Kidney (tissue), 14 donors: ENCODE measurements around the gene MYBPHL. TPM values are rescaled to one million over a fixed set of nuclear protein-coding genes. Genes with fewer than 3 reads are reported as not detected.

Experiments
- DNase-seq, 5 donors: peaks; one replicate each; pipeline ENCODE4 v3.0.0-alpha.2; 2013 to 2020
- FAIRE-seq: peaks from 2 replicates; lab custom pipeline; 2012; peaks lifted over from hg19 to GRCh38; lab: Jason Lieb, UNC
- H3K27ac ChIP-seq, 2 donors: one replicate each; pipeline ENCODE4 v1.7.0; 2013; ENCODE audit warnings: low read depth in 2 of 2, low read length in 2 of 2, inconsistent platforms in 1 of 2
- H3K27me3 ChIP-seq: one replicate; pipeline ENCODE4 v1.7.1; 2013; ENCODE audit warnings: low read length, inconsistent platforms; ENCODE audit not compliant: control insufficient read depth, insufficient read depth
- H3K36me3 ChIP-seq, 3 donors: one replicate each; pipeline versions ENCODE4 v1.7.0 to v1.7.1; 2013; ENCODE audit warnings: low read length in 3 of 3, control low read depth in 1 of 3, inconsistent platforms in 1 of 3; ENCODE audit not compliant: insufficient read depth in 3 of 3, control insufficient read depth in 2 of 3
- H3K4me1 ChIP-seq, 3 donors: one replicate each; pipeline versions ENCODE4 v1.7.0 to v1.7.1; 2013; ENCODE audit warnings: low read length in 3 of 3, inconsistent platforms in 1 of 3, low read depth in 1 of 3; ENCODE audit not compliant: control insufficient read depth in 2 of 3, insufficient read depth in 2 of 3
- H3K4me3 ChIP-seq, 3 donors: one replicate each; pipeline versions ENCODE4 v1.7.0 to v1.8.1; 2013; ENCODE audit warnings: low read length in 3 of 3, control low read depth in 1 of 3, inconsistent platforms in 1 of 3
- H3K9ac ChIP-seq, 3 donors: one replicate each; pipeline versions ENCODE4 v1.7.0 to v1.7.1; 2013; ENCODE audit warnings: low read length in 3 of 3, control low read depth in 1 of 3, inconsistent platforms in 1 of 3
- H3K9me3 ChIP-seq, 3 donors: one replicate each; pipeline versions ENCODE4 v1.7.0 to v1.7.1; 2013; ENCODE audit warnings: low read length in 3 of 3, control low read depth in 1 of 3, inconsistent platforms in 1 of 3; ENCODE audit not compliant: control insufficient read depth in 2 of 3, insufficient read depth in 1 of 3
- intact Hi-C: fragments of 100-400 bp; cut with DNase I; formaldehyde crosslinking; loops from one replicate; pipeline ENCODE4 v1.11.1; 2022
- polyA plus RNA-seq: library from polyadenylated mRNA; stranded (reverse); fragments of 350-450 nt; fragmentation: Illumina TruSeq; extraction: RNeasy Lipid Tissue Mini Kit (QIAGEN cat#74804); gene quantifications from one replicate; pipeline ENCODE4 v1.2.3, GENCODE V29; 2014; ENCODE audit warnings: low read depth, low replicate concordance; ENCODE audit not compliant: insufficient read depth
- total RNA-seq: library from RNA; stranded (reverse); fragmentation: NEBNext Ultra II Directional; extraction: Animal tissue kit (Norgen Biotek cat#: 25700); gene quantifications from one replicate; pipeline ENCODE4 v1.2.1, GENCODE V29; 2021
- TF ChIP-seq, protein P1 (sequence below): IDR thresholded peaks from 3 replicates; pipeline ENCODE4 v1.5.1; 2012; ENCODE audit warnings: mild to moderate bottlenecking, moderate library complexity, borderline replicate concordance; ENCODE audit not compliant: insufficient read depth; ENCODE audit errors: extremely low read depth
- donor health status: control.
- donor health status: control.
- donor health status: control.
- donor health status: control.
- donor health status: control.
- donor health status: DM: yes; HTN: yes; CAD: no.
- donor health status: Normal renal cell carcinoma (clear cell type).

Gene MYBPHL
- total and polyA plus RNA-seq, 2 donors from 2014 or later: 0.19 TPM; not detected in 1

DNA sequence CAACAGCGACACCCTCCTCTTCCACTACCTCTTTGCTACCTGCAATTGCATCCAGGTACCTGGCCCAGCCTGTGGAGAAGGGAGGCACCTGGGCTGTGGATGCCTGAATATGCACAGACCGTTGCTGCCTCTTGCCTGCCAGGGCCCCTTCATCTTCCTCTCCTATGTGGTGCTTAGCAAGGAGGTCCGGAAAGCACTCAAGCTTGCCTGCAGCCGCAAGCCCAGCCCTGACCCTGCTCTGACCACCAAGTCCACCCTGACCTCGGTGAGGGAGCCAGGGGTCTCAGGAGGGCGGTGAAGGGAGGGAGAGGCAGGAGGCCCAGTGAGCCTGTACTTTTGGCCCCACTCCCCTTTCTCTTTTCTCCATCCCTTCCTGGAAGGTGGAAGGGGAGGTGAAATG is 35.4 kb downstream of the MYBPHL start:
- FAIRE-seq (no peak), DNase-seq (peak in 1 of 5 donors; percentile 24)
- TF ChIP-seq, protein P1, sequence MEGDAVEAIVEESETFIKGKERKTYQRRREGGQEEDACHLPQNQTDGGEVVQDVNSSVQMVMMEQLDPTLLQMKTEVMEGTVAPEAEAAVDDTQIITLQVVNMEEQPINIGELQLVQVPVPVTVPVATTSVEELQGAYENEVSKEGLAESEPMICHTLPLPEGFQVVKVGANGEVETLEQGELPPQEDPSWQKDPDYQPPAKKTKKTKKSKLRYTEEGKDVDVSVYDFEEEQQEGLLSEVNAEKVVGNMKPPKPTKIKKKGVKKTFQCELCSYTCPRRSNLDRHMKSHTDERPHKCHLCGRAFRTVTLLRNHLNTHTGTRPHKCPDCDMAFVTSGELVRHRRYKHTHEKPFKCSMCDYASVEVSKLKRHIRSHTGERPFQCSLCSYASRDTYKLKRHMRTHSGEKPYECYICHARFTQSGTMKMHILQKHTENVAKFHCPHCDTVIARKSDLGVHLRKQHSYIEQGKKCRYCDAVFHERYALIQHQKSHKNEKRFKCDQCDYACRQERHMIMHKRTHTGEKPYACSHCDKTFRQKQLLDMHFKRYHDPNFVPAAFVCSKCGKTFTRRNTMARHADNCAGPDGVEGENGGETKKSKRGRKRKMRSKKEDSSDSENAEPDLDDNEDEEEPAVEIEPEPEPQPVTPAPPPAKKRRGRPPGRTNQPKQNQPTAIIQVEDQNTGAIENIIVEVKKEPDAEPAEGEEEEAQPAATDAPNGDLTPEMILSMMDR: no peak
- H3K36me3 ChIP-seq: no peaks in the 10 kb centered on the region
- intact Hi-C loops: loop anchor here (10.0 kb wide), 1 partner anchor 133 kb away; no protein-coding TSS in a partner anchor
- no peak overlapping the region for H3K9ac ChIP-seq
- no peak overlapping the region for H3K27ac ChIP-seq
- H3K27me3 ChIP-seq: no peaks in the 10 kb centered on the region
- H3K4me3 ChIP-seq: no peak overlapping the region
- no peaks in the 10 kb centered on the region for H3K9me3 ChIP-seq
- peaks cover 0 to 10% (median 4%) of the 10 kb centered on the region in 3 donors for H3K4me1 ChIP-seq

DNA sequence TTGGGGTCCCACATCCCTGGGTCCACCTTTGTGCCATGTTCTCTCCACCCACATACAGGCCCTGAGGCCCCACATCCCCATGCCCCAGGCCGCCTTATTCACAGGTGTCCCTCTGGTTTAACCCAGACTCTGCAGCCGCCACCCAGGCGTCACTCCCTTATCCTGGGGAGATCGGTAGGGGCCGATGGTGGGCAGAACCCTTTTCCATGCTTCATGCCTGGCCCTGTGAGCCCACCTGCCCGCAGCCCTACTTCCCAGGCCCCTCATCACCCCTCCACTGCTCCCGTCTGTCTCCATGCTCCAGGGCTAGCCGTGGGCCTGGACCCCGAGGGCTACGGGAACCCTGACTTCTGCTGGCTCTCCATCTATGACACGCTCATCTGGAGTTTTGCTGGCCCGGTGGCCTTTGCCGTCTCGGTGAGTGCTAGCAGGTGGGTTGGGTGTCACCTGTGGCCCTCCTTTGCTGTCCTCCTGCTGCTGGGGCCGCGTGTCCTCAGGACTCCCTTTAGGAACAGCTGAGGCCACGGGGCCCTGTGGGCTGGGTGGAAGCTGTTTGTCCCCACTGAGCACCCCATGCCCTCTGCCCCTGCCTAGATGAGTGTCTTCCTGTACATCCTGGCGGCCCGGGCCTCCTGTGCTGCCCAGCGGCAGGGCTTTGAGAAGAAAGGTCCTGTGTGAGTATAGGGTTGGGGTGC is 36.0 kb downstream of the MYBPHL start:
- no peak overlapping the region for H3K27ac ChIP-seq
- H3K36me3 ChIP-seq: no peaks in the 10 kb centered on the region
- intact Hi-C loops: loop anchor here (10.0 kb wide), 1 partner anchor 134 kb away; no protein-coding TSS in a partner anchor
- no peak overlapping the region for H3K9ac ChIP-seq
- no peaks in the 10 kb centered on the region for H3K9me3 ChIP-seq
- peak in 2 of 5 donors; percentile 38 to 71 for DNase-seq
- peaks cover 0 to 10% (median 4%) of the 10 kb centered on the region in 3 donors for H3K4me1 ChIP-seq
- FAIRE-seq: no peak
- no peak overlapping the region for H3K4me3 ChIP-seq
- no peaks in the 10 kb centered on the region for H3K27me3 ChIP-seq
- TF ChIP-seq, protein P1: no peak

DNA sequence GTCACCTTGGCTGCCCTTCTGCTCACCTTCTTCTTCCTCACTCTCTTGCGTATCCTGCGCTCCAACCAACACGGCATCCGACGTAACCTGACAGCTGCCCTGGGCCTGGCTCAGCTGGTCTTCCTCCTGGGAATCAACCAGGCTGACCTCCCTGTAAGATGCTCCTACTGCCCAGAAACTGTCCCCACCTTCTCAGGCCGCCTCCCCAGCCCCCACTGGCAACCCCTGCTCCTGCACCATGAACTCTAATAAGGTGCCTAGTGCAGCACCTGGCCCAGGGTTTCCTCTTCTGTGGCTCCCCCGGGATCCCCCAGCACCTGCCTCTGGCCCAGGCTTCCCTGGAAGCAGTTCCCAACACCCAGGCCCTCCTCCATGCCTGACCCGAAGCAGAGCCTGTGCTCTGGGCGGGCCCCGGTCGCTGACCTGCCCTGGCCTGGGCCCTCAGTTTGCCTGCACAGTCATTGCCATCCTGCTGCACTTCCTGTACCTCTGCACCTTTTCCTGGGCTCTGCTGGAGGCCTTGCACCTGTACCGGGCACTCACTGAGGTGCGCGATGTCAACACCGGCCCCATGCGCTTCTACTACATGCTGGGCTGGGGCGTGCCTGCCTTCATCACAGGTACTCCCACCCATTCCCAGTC is 36.7 kb downstream of the MYBPHL start:
- peak in 2 of 5 donors; percentile 36 to 54 for DNase-seq
- intact Hi-C loops: loop anchor here (10.0 kb wide), 1 partner anchor 135 kb away; no protein-coding TSS in a partner anchor
- no peak overlapping the region for H3K4me3 ChIP-seq
- H3K36me3 ChIP-seq: no peaks in the 10 kb centered on the region
- FAIRE-seq: no peak
- no peak overlapping the region for H3K9ac ChIP-seq
- no peaks in the 10 kb centered on the region for H3K27me3 ChIP-seq
- no peaks in the 10 kb centered on the region for H3K9me3 ChIP-seq
- H3K4me1 ChIP-seq: peaks cover 0 to 7% (median 2%) of the 10 kb centered on the region in 3 donors
- TF ChIP-seq, protein P1: no peak
- no peak overlapping the region for H3K27ac ChIP-seq
